ENCODE results near the gene MAP2. TPM values are rescaled to one million over a fixed set of nuclear protein-coding genes. Genes with fewer than 3 reads are reported as not detected.

MAP2 gene
- total and polyA plus RNA-seq, 10 of the 15 experiments (the other 5 are each of a cell fraction or from before 2014, with no cell fraction given), result 0.01 TPM; not detected in 9

- WGBS (ENCODE audit: insufficient coverage, insufficient replicate concordance, low lambda C conversion rate, missing lambda C conversion rate), result 6% methylated on average over 2 of the region's 3 CpGs
- H3K9ac ChIP-seq (ENCODE audit: control insufficient read depth, insufficient read depth, low read length), result no peak overlapping the region
- FAIRE-seq (no peak), DNase-seq (ENCODE audit: low read depth, low spot score) (no peak), ATAC-seq (no peak)
- CTCF ChIA-PET, result interaction anchor here (1.0 to 5.0 kb wide), 7 partner anchors 11 to 247 kb away, joined by 3 to 85 read pairs (median 4); partner anchors contain the start of gene MAP2
- no peaks in the 10 kb centered on the region for H3K4me1 ChIP-seq (ENCODE audit: control insufficient read depth, insufficient read depth, low read length)
- H3K4me3 ChIP-seq, result no peak overlapping the region
- no peak overlapping the region for H2AFZ ChIP-seq (ENCODE audit: control insufficient read depth, low read depth, low read length)
- intact Hi-C loops (cut with micrococcal nuclease; ENCODE audit: unreplicated experiment), result loop anchor here (5.0 to 10.0 kb wide), 3 partner anchors 156 to 1171 kb away; partner anchors contain the start of genes MAP2 and PTH2R
- no peaks in the 10 kb centered on the region for H3K27me3 ChIP-seq (replicated peaks in 1 of 2; ENCODE audit: control insufficient read depth in 2 of 2, insufficient read depth in 2 of 2, low read length in 1 of 2)
- RAD21 ChIA-PET (ENCODE audit: unreplicated experiment), result interaction anchor here (3.8 kb wide), 1 partner anchor 244 kb away, joined by 31 read pairs; no protein-coding TSS in a partner anchor
- H3K36me3 ChIP-seq (ENCODE audit: control insufficient read depth in 2 of 2, insufficient read depth in 2 of 2, low read length in 1 of 2), result no peaks in the 10 kb centered on the region
- H3K79me2 ChIP-seq (ENCODE audit: control insufficient read depth, insufficient read depth, low read length), result no peaks in the 10 kb centered on the region
- H3K9me3 ChIP-seq (replicated peaks; ENCODE audit: control insufficient read depth, insufficient read depth, low read length), result no peaks in the 10 kb centered on the region
- POLR2A ChIA-PET, result no interaction called here
- H3K27ac ChIP-seq (ENCODE audit: control insufficient read depth, insufficient read depth), result no peak overlapping the region
- BruUV-seq (replicated peaks), result no TSS peak
- SMC1A ChIA-PET (ENCODE audit: uncharacterized antibody, unreplicated experiment), result interaction anchor here (0.6 to 3.5 kb wide), 3 partner anchors 10 to 244 kb away, joined by 3 to 33 read pairs (median 3); no protein-coding TSS in a partner anchor
- no peak overlapping the region for H3K4me2 ChIP-seq (ENCODE audit: control insufficient read depth, insufficient read depth)
- no peaks in the 10 kb centered on the region for H4K20me1 ChIP-seq (ENCODE audit: control insufficient read depth, insufficient read depth)
- in situ Hi-C loops (cut with MboI), result no loop called here
- TF ChIP-seq ZBTB4 (CRISPR knock-in tag; IDR thresholded peaks at IDR 0.05) (no peak), CEBPZ (IDR thresholded peaks at IDR 0.05; ENCODE audit: low read depth, low read length) (no peak), RCOR1 (conservative IDR thresholded peaks at IDR 0.05; ENCODE audit: low read depth, low read length) (no peak), IRF5 (IDR thresholded peaks at IDR 0.05; ENCODE audit: borderline replicate concordance) (no peak), CBX3 (IDR thresholded peaks at IDR 0.05; ENCODE audit: borderline replicate concordance, low read depth) (no peak), HSF1 (IDR thresholded peaks at IDR 0.05; ENCODE audit: low read depth, low read length) (no peak), BRCA1 (IDR thresholded peaks at IDR 0.05; ENCODE audit: low read depth, low read length) (no peak), ZBTB33 (IDR thresholded peaks at IDR 0.05) (no peak), EZH2 (IDR thresholded peaks at IDR 0.05; ENCODE audit: borderline replicate concordance, control insufficient read depth, low read depth, low read length) (no peak)
These were observed 154.7 kb downstream of the MAP2 start for GRCh38 chr2:209578394-209579001.

All from GM12878 (cell line).